HCT116 (cell line): ENCODE measurements around the gene ONECUT3. TPM values are rescaled to one million over a fixed set of nuclear protein-coding genes. Genes with fewer than 3 reads are reported as not detected.

Source experiments
- ATAC-seq: fragments of 200-7000 bp; cut with Tn5 transposase; 2 replicates; pipeline ENCODE4 v1.9.1; 2020; ENCODE audit warnings: mild to moderate bottlenecking, moderate library complexity
- BruUV-seq: library from RNA; stranded (reverse); fragments of 400-500 nt; replicated peaks from 2 replicates; lab custom pipeline; 2021; lab: Mats Ljungman, UMichigan
- CTCF ChIA-PET: fragments of 300-600 bp; sonication (Branson Sonifier 250); formaldehyde crosslinking; loops from one replicate; lab custom pipeline; 2021; ENCODE audit warnings: antibody characterized with exemption; lab: Charles Lee
- POLR2A ChIA-PET: fragments of 300-600, 350-600 bp; sonication (Branson Sonifier 250); formaldehyde crosslinking; loops from one replicate; lab custom pipeline; 2021; ENCODE audit warnings: antibody characterized with exemption; lab: Charles Lee
- RAD21 ChIA-PET, 2 experiments: fragments of 300-600 bp; sonication (Branson Sonifier 250); formaldehyde crosslinking; loops; one replicate each; lab custom pipeline; 2023; ENCODE audit warnings: low total read pairs in 2 of 2; ENCODE audit not compliant: uncharacterized antibody in 2 of 2, unreplicated experiment in 2 of 2, low non-redundant PET in 1 of 2; lab: Charles Lee
- DNase-seq: peaks from one replicate; pipeline ENCODE4 v3.0.0-alpha.2; 2010; ENCODE audit warnings: low read depth, low spot score
- H2AFZ ChIP-seq: fragments of 200-600 bp; shearing (Covaris generic), sonication (generic); 2 replicates; pipeline ENCODE4 v1.6.1; 2017; ENCODE audit warnings: low read depth, mixed run types, mixed read lengths, antibody characterized with exemption, low read length; ENCODE audit not compliant: poor library complexity, severe bottlenecking
- H3K27ac ChIP-seq: 2 replicates; pipeline ENCODE4 v1.5.1; 2012; ENCODE audit warnings: low read depth, low read length
- H3K27me3 ChIP-seq: fragments of 200-600 bp; sonication (generic); 2 replicates; pipeline ENCODE4 v1.6.1; 2016; ENCODE audit warnings: mixed run types, low read length, mixed read lengths; ENCODE audit not compliant: insufficient read depth
- H3K36me3 ChIP-seq, 2 experiments: fragments of 200-500 bp in 1 of 2; fragments of 200-600 bp in 1 of 2; sonication (Bioruptor generic) in 1 of 2; sonication (generic) in 1 of 2; 2 replicates each; pipeline versions ENCODE4 v1.5.1 to v1.6.1; 2014 to 2016; ENCODE audit warnings: low read length in 2 of 2, inconsistent platforms in 1 of 2, mixed read lengths in 1 of 2, mixed run types in 1 of 2; ENCODE audit not compliant: insufficient read depth in 2 of 2, control insufficient read depth in 1 of 2
- H3K4me1 ChIP-seq, 2 experiments: fragments of 200-600 bp in 1 of 2; sonication (generic) in 1 of 2; 2 replicates each; pipeline versions ENCODE4 v1.5.1 to v1.6.1; 2012 to 2017; ENCODE audit warnings: low read length in 2 of 2, inconsistent platforms in 1 of 2, mild to moderate bottlenecking in 1 of 2, mixed read lengths in 1 of 2, mixed run types in 1 of 2, moderate library complexity in 1 of 2; ENCODE audit not compliant: insufficient read depth in 2 of 2, control insufficient read depth in 1 of 2
- H3K4me2 ChIP-seq: fragments of 200-600 bp; sonication (generic); 2 replicates; pipeline ENCODE4 v1.6.1; 2017; ENCODE audit warnings: mixed run types, low read length, mixed read lengths
- H3K4me3 ChIP-seq, 2 experiments: fragments of 200-600 bp in 1 of 2; sonication (generic) in 1 of 2; replicated peaks in 1 of 2; 2 replicates each; pipeline ENCODE4 v1.5.1; 2011 to 2016; ENCODE audit warnings: low read length in 2 of 2, control low read depth in 1 of 2, low read depth in 1 of 2, mild to moderate bottlenecking in 1 of 2, mixed read lengths in 1 of 2, mixed run types in 1 of 2
- H3K79me2 ChIP-seq: fragments of 200-600 bp; sonication (generic); 2 replicates; pipeline ENCODE4 v1.6.1; 2017; ENCODE audit warnings: mild to moderate bottlenecking, mixed run types, low read length, moderate library complexity, mixed read lengths; ENCODE audit not compliant: insufficient read depth
- H3K9ac ChIP-seq: fragments of 200-600 bp; sonication (generic); 2 replicates; pipeline ENCODE4 v1.6.1; 2016; ENCODE audit warnings: low read length, mixed read lengths
- H3K9me2 ChIP-seq: fragments of 200-600 bp; sonication (generic), shearing (Covaris generic); 2 replicates; pipeline ENCODE4 v1.6.1; 2017; ENCODE audit warnings: mixed run types, mild to moderate bottlenecking, moderate library complexity; ENCODE audit not compliant: insufficient read depth
- H3K9me3 ChIP-seq, 2 experiments: fragments of 200-500 bp in 1 of 2; fragments of 200-600 bp in 1 of 2; sonication (Bioruptor generic) in 1 of 2; sonication (generic) in 1 of 2; 2 replicates each; pipeline ENCODE4 v1.6.1; 2014 to 2017; ENCODE audit warnings: low read length in 2 of 2, mixed read lengths in 2 of 2, inconsistent platforms in 1 of 2, low read depth in 1 of 2, mild to moderate bottlenecking in 1 of 2, mixed run types in 1 of 2, moderate library complexity in 1 of 2; ENCODE audit not compliant: control insufficient read depth in 1 of 2, insufficient read depth in 1 of 2
- H4K20me1 ChIP-seq: fragments of 200-600 bp; sonication (generic), shearing (Covaris generic); 2 replicates; pipeline ENCODE4 v1.6.1; 2017; ENCODE audit warnings: mixed run types, mild to moderate bottlenecking, moderate library complexity; ENCODE audit not compliant: insufficient read depth
- CTCF ChIP-seq, 3 experiments: fragments of 200-600 bp in 1 of 3; sonication (generic) in 1 of 3; IDR thresholded peaks in 2 of 3; conservative IDR thresholded peaks in 1 of 3; 2 replicates each; pipeline ENCODE4 v1.5.1; 2012 to 2017; ENCODE audit warnings: low read depth in 2 of 3, low read length in 2 of 3, antibody characterized with exemption in 1 of 3, borderline replicate concordance in 1 of 3, control low read depth in 1 of 3, mild to moderate bottlenecking in 1 of 3, mixed read lengths in 1 of 3, mixed run types in 1 of 3, moderate library complexity in 1 of 3; ENCODE audit not compliant: insufficient read depth in 1 of 3
- JUND ChIP-seq: IDR thresholded peaks from 2 replicates; pipeline ENCODE4 v1.6.1; 2012
- POLR2AphosphoS5 ChIP-seq: IDR thresholded peaks from 2 replicates; pipeline ENCODE4 v1.6.1; 2011; ENCODE audit warnings: mild to moderate bottlenecking, low read depth, low read length, moderate library complexity
- SRF ChIP-seq: IDR thresholded peaks from 2 replicates; pipeline ENCODE4 v1.6.1; 2012; ENCODE audit warnings: low read depth
- intact Hi-C: fragments of 100-400 bp; cut with micrococcal nuclease; formaldehyde crosslinking; loops from 2 replicates; pipeline ENCODE4 v1.10.0; 2022
- total RNA-seq: library from RNA; stranded (reverse); gene quantifications from one replicate; pipeline ENCODE4 v1.2.1, GENCODE V29; 2021; ENCODE audit not compliant: unreplicated experiment

ONECUT3 gene
- total RNA-seq, 1 experiment from 2014 or later: 22.1 TPM

- no peak overlapping the region for H3K4me3 ChIP-seq
- DNase-seq: no peak
- ChIA-PET CTCF (interaction anchor here (1.0 to 1.2 kb wide), 3 partner anchors 19 to 221 kb away, joined by 3 to 5 read pairs (median 4); no protein-coding TSS in a partner anchor), RAD21 (no interaction called here), POLR2A (no interaction called here)
- peak overlapping the region; percentile 44; the same call in 1 of the 2 replicates for H3K27ac ChIP-seq
- peaks cover 4 to 13% of the 10 kb centered on the region in 2 experiments; a peak in 3 of 4 replicates for H3K9me3 ChIP-seq
- peak overlapping the region; percentile 28 for H3K9ac ChIP-seq
- TF ChIP-seq POLR2AphosphoS5 (peak; percentile 17; the same call in 1 of the 2 replicates), JUND (no peak), CTCF (IDR thresholded peaks at IDR 0.05 in 2 of 3, conservative IDR thresholded peaks at IDR 0.05 in 1 of 3; ENCODE audit: borderline replicate concordance in 1 of 3, insufficient read depth in 1 of 3, low read depth in 2 of 3, low read length in 2 of 3) (no peak), SRF (no peak)
- intact Hi-C loops: loop anchor here (1.0 kb wide), 1 partner anchor 95 kb away; no protein-coding TSS in a partner anchor
- H3K27me3 ChIP-seq: no peaks in the 10 kb centered on the region
- H3K79me2 ChIP-seq: peaks cover 70% of the 10 kb centered on the region; the same call in 1 of the 2 replicates
- H3K4me2 ChIP-seq: peak overlapping the region; percentile 56
- H3K4me1 ChIP-seq: peaks cover 9 to 61% of the 10 kb centered on the region in 2 experiments; a peak in 3 of 4 replicates
- peak; percentile 48 for ATAC-seq
- H3K36me3 ChIP-seq: 0 out of 4 replicates have a peak, but pooled peaks cover 0 to 7% of the 10 kb centered on the region in 2 experiments
- H3K9me2 ChIP-seq: no peaks in the 10 kb centered on the region
- no peaks in the 10 kb centered on the region for H4K20me1 ChIP-seq
- no peak overlapping the region for H2AFZ ChIP-seq
- no TSS peak for BruUV-seq
Observed at GRCh38 chr19:1766800-1767352, 13.6 kb downstream of the ONECUT3 start.
